ENCODE measurements around the gene CHPF2. TPM values are rescaled to one million over a fixed set of nuclear protein-coding genes. Genes with fewer than 3 reads are reported as not detected.

The CHPF2 gene
- total RNA-seq, 4 donors from 2014 or later, result 31.4 to 50.2 (median 43.2) TPM

DNA sequence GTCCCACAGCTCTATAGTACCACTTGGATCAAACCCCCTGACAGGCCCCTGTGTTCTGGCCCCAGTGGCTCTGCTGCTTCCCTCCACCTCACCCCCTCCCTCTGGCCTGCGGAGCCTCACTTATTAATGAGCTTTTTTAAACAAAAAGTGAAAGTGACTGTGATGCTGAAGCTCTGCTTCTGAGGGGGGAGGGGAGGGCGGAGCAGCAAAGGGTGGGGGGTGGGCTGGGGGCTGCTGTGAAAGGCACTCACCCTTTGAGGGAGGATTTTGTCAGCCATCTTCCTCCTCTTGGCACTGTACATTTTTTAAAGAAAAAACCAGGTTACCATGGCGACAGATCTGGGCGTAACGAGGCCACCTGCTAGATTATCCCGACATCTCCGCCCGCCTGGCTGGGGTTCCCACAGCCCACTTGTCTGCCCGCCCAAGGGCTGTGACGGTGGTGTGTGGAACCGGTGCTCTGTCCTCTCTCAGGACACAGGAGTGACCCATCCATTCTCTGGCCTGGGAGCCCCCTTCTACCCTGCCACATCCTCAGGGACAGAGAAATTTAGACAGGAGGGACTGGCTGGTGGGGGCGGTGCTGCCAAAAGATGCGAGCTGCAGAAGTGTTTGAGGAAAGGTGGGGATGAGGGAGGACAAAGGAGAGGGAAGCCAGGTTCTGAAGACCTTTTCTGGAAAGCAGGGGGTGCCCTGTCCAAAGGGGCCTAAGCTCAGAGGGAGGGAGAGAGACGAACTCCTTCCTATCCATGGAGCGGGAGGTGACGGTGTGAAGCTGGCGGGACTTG, 11.3 kb downstream of the CHPF2 start:
- Histone ChIP-seq H3K36me3 (peaks cover 0 to 18% (median 0%) of the 10 kb centered on the region in 3 donors), H3K27me3 (no peaks in the 10 kb centered on the region), H3K4me1 (peaks cover 0 to 48% (median 28%) of the 10 kb centered on the region in 4 donors), H3K27ac (peak overlapping the region in 1 of 4 donors; percentile 10), H3K4me3 (peak overlapping the region in 2 of 4 donors; percentile 21 to 41), H3K9me3 (peaks cover 0 to 5% (median 0%) of the 10 kb centered on the region in 4 donors)
- no peak for TF ChIP-seq POLR2A (IDR thresholded peaks at IDR 0.05)
- TF ChIP-seq, protein P1, sequence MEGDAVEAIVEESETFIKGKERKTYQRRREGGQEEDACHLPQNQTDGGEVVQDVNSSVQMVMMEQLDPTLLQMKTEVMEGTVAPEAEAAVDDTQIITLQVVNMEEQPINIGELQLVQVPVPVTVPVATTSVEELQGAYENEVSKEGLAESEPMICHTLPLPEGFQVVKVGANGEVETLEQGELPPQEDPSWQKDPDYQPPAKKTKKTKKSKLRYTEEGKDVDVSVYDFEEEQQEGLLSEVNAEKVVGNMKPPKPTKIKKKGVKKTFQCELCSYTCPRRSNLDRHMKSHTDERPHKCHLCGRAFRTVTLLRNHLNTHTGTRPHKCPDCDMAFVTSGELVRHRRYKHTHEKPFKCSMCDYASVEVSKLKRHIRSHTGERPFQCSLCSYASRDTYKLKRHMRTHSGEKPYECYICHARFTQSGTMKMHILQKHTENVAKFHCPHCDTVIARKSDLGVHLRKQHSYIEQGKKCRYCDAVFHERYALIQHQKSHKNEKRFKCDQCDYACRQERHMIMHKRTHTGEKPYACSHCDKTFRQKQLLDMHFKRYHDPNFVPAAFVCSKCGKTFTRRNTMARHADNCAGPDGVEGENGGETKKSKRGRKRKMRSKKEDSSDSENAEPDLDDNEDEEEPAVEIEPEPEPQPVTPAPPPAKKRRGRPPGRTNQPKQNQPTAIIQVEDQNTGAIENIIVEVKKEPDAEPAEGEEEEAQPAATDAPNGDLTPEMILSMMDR (IDR thresholded peaks at IDR 0.05), result no peak
- DNase-seq, result peak in 2 of 3 donors; percentile 35 to 41

DNA sequence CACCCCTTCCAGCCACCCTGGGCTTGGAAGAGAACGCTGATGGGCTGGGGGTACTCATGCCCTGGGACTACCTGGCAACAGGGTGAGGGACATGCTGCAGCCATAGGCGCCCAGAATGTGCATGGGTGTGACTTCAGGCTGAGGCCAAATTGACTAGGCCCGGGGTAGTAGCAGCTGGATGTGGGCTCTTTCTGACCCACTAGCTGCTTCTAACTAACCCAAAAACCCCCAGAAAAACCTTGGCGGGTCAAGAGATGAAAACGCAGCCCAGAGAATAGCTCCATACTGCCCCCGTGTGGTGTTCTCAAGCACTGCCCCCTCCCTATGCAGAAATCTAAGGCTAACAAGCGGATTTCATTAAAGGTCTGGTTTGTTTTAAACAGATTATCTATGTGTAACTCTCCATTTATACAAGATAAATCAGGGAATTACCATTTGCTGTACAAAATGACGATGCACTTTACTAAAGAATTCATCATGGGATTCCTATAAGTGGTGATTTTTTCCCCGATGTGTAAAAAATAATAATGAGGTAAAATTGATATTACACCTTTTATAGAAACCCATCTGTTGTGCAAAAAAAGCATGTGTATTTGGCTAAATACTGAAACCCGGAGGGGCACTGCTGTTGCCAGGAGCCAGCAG, 12.0 kb downstream of the CHPF2 start:
- peak; percentile 36 to 71 (median 61) for DNase-seq
- Histone ChIP-seq H3K4me1 (peaks cover 0 to 55% (median 30%) of the 10 kb centered on the region in 4 donors), H3K27me3 (no peaks in the 10 kb centered on the region), H3K4me3 (no peak overlapping the region), H3K36me3 (peaks cover 0 to 11% (median 0%) of the 10 kb centered on the region in 3 donors), H3K27ac (peak overlapping the region in 1 of 4 donors; percentile 10), H3K9me3 (peaks cover 0 to 5% (median 0%) of the 10 kb centered on the region in 4 donors)
- TF ChIP-seq POLR2A (IDR thresholded peaks at IDR 0.05), result no peak
- TF ChIP-seq, protein P1 (IDR thresholded peaks at IDR 0.05), result peak; percentile 71 to 83 (median 74)

DNA sequence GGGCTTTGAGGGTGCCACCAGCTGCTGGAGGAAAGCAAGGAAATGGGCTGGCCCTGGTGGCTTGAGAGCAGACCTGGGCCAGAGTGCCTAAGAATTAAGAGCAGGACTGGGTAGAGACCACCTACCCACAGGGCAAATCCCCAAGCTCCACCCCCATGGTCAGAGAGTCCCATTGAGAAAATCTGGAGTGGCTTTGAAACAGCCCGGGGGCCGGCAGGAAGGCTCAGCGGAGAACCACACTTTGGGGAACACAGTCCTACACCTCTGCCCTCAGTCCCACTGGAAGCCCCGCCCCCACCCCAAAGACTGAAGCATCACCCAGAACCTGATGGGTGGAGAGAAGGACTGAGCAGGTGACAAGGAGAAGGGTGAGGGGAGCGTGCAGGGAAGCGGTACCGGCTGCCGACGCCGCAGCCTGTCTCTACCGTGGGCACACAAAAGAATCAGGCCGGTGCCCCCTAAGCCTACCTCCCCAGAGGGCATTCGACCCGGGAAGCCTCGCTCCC, 12.6 kb downstream of the CHPF2 start:
- DNase-seq, result peak in 1 of 3 donors; percentile 26
- H3K36me3 ChIP-seq, result peaks cover 0 to 5% (median 0%) of the 10 kb centered on the region in 3 donors
- H3K27ac ChIP-seq, result peak overlapping the region in 1 of 4 donors; percentile 42
- H3K27me3 ChIP-seq, result no peaks in the 10 kb centered on the region
- H3K4me1 ChIP-seq, result peaks cover 0 to 61% (median 31%) of the 10 kb centered on the region in 4 donors
- TF ChIP-seq, protein P1 (IDR thresholded peaks at IDR 0.05), result no peak
- TF ChIP-seq POLR2A (IDR thresholded peaks at IDR 0.05), result no peak
- H3K9me3 ChIP-seq, result peaks cover 0 to 5% (median 0%) of the 10 kb centered on the region in 4 donors
- H3K4me3 ChIP-seq, result peak overlapping the region; percentile 14 to 50 (median 44)

DNA sequence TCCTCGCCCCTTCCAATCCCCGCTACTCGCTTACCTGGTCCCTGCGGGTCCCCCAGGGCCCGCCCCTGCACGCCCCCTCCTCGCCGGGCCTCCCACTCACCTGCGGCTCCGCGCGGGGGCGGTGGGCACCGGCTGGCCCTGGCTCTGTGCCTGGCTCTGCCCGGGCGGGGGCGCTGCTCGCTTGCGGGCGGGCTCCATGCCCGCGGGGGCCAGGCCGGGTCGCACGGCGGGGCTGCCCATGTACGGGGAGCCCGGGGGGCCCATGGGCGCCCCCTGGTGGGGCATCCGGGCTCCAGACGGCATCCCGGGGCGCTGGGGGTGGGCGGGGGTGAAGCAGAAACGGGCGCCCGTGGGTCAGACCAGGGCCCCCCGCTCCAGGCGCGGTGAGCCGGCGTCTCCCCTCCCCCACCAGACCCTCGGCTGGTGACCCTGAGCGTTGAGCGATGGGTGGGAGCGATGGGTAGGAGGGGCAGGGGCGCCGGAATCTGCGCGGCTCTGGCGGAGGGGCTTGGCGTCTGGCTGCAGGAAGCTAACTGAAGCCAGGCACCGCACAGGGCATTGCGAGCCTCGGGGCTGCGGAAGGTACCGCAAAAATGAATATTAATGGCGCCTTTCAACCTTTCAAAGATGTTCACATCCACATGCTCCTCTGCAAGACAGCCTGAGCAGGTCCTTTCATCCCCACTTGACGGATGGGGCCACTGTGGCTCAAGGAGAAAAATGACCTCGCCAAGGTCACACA, 13.2 kb downstream of the CHPF2 start:
- no peaks in the 10 kb centered on the region for H3K36me3 ChIP-seq
- peak overlapping the region in 1 of 4 donors; percentile 42 for H3K27ac ChIP-seq
- H3K4me3 ChIP-seq, result peak overlapping the region; percentile 14 to 50 (median 44)
- TF ChIP-seq, protein P1 (IDR thresholded peaks at IDR 0.05), result peak in 5 of 6 experiments; percentile 36 to 82 (median 49)
- TF ChIP-seq POLR2A (IDR thresholded peaks at IDR 0.05), result no peak
- DNase-seq, result peak; percentile 56 to 71 (median 61)
- no peaks in the 10 kb centered on the region for H3K27me3 ChIP-seq
- peaks cover 0 to 5% (median 0%) of the 10 kb centered on the region in 4 donors for H3K9me3 ChIP-seq
- peaks cover 0 to 67% (median 31%) of the 10 kb centered on the region in 4 donors for H3K4me1 ChIP-seq
